BE2C (cell line): ENCODE results near the gene FTCDNL1.

ENCODE experiments used
- DNase-seq: peaks from one replicate; pipeline ENCODE4 v3.0.0-alpha.2; 2020
- H3K27me3 ChIP-seq: fragments of 250-450 bp; sonication (Bioruptor Pico); 2 replicates; pipeline ENCODE4 v1.5.1; 2020; ENCODE audit warnings: mild to moderate bottlenecking
- H3K36me3 ChIP-seq: fragments of 250-450 bp; sonication (Bioruptor Pico); 2 replicates; pipeline ENCODE4 v1.5.1; 2020; ENCODE audit warnings: mild to moderate bottlenecking
- H3K4me1 ChIP-seq: fragments of 250-450 bp; sonication (Bioruptor Pico); 2 replicates; pipeline ENCODE4 v1.5.1; 2020
- H3K4me3 ChIP-seq: 2 replicates; pipeline ENCODE4 v1.5.1; 2011; ENCODE audit warnings: low read depth, low read length
- H3K9me3 ChIP-seq: fragments of 250-450 bp; sonication (Bioruptor Pico); 2 replicates; pipeline ENCODE4 v1.5.1; 2020
- TF ChIP-seq, protein P1 (sequence below): IDR thresholded peaks from 2 replicates; pipeline ENCODE4 v1.5.1; 2012; ENCODE audit warnings: mild to moderate bottlenecking, low read depth, low read length

FTCDNL1 gene

DNA sequence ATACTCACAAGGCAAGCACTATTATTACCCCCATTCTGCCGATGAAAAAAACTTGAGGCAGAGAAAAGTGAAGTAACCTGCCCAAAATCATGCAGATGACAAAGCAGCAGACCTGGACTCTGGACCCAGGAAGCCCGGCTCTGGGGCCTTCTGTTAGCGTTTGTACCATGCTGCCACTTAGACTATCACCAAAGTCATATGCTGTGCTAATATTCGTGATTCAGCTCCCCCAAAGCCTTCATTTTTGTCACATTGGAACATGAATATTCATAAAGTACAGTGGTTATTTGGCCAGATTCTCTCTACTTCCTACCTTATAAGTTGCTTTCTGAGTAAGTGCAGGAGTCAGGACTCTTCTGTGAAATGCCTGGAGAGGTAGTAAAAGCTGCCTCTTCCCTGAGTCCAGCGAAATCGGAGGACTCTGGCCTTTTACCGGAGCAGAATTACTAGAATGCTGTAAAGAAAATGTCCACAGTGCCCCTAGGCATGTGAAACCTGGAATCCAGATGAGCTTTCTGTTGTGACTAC is 86.7 kb downstream of the FTCDNL1 start:
- H3K36me3 ChIP-seq = no peaks in the 10 kb centered on the region
- no peak for DNase-seq
- TF ChIP-seq, protein P1, sequence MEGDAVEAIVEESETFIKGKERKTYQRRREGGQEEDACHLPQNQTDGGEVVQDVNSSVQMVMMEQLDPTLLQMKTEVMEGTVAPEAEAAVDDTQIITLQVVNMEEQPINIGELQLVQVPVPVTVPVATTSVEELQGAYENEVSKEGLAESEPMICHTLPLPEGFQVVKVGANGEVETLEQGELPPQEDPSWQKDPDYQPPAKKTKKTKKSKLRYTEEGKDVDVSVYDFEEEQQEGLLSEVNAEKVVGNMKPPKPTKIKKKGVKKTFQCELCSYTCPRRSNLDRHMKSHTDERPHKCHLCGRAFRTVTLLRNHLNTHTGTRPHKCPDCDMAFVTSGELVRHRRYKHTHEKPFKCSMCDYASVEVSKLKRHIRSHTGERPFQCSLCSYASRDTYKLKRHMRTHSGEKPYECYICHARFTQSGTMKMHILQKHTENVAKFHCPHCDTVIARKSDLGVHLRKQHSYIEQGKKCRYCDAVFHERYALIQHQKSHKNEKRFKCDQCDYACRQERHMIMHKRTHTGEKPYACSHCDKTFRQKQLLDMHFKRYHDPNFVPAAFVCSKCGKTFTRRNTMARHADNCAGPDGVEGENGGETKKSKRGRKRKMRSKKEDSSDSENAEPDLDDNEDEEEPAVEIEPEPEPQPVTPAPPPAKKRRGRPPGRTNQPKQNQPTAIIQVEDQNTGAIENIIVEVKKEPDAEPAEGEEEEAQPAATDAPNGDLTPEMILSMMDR = no peak

DNA sequence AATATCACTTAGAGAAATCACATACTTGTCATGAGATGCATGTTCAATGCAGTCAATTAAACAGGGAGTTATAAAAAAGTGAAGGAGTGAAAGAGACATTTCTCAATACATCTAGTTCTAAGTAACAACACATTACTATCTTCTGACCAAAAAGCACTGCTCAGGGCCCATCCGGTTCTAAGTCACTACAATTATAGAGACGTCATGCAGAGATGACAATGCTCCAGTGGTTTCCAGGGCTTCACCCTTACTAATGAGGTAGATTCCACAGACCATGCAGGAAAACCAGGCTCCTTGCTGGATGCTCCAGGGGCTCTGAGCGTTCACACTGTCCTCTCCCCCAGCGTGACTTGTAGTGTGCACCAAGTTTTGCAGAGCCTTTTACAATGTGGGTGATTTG is 88.0 kb downstream of the FTCDNL1 start:
- TF ChIP-seq, protein P1 = no peak

More for the DNA sequence above, 86.7 kb downstream of the FTCDNL1 start:
- Histone ChIP-seq H3K4me1 (no peaks in the 10 kb centered on the region), H3K9me3 (no peaks in the 10 kb centered on the region), H3K4me3 (no peak overlapping the region), H3K27me3 (peaks cover 3% of the 10 kb centered on the region)

DNA sequence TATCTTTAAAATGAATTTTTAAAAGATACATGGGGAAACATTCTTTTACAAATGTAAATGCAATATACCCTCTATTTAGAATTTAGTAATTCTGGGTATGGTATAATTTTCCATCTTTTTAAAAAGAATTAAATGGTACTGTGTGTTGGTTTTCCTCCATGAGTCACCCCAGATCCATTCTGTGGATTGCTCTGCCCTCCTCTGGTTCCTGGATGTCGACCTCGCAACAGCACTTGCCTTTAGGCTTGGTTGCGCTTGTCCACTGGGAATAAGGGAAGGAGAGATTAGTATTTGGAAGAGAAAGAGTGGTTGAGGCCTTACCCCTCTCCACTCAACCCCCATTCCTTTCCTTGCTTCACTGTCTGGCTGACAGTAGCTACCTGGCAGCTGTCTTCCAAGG is 90.4 kb downstream of the FTCDNL1 start:
- Histone ChIP-seq H3K4me1 (no peaks in the 10 kb centered on the region), H3K4me3 (no peak overlapping the region), H3K9me3 (no peaks in the 10 kb centered on the region), H3K27me3 (peaks cover 13% of the 10 kb centered on the region), H3K36me3 (no peaks in the 10 kb centered on the region)
- TF ChIP-seq, protein P1 = no peak
- DNase-seq = no peak

More for the DNA sequence above, 88.0 kb downstream of the FTCDNL1 start:
- DNase-seq = no peak
- H3K4me3 ChIP-seq = no peak overlapping the region
- peaks cover 3% of the 10 kb centered on the region for H3K27me3 ChIP-seq
- no peaks in the 10 kb centered on the region for H3K36me3 ChIP-seq
- no peaks in the 10 kb centered on the region for H3K4me1 ChIP-seq
- no peaks in the 10 kb centered on the region for H3K9me3 ChIP-seq

DNA sequence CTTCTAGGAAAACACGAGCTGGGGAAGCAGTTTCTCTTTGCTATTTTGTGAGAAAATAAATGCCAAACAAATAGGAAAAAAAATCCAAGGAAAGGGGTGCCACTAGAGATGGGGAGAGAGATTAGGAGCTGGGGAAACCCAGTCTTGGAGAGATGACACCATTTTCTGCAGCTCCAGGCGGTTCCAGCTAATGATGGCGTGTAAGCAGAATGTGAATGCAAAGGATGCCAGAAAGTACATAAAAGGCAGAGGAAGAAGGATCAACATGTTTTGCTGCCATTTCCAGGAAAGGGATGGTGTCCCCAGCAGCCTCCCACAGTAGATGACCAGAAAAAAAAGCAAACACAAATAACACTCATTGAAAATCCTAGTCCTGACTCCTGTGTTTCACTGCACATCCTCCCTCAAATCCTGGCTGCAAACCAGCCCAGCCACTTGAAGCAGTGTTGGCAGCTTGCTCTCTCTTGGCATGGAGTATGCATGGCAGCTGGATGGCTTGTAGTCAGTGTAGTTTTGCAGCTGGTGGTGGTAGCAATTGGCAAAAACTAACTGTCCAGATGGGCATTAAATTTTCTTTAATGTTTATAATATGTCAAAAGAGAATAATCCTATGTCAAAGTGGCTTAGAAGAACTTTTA is 93.6 kb downstream of the FTCDNL1 start:
- no peak overlapping the region for H3K4me3 ChIP-seq
- TF ChIP-seq, protein P1 = no peak
- no peak for DNase-seq
- no peaks in the 10 kb centered on the region for H3K36me3 ChIP-seq
- H3K9me3 ChIP-seq = no peaks in the 10 kb centered on the region
- peaks cover 13% of the 10 kb centered on the region for H3K27me3 ChIP-seq
- H3K4me1 ChIP-seq = no peaks in the 10 kb centered on the region

DNA sequence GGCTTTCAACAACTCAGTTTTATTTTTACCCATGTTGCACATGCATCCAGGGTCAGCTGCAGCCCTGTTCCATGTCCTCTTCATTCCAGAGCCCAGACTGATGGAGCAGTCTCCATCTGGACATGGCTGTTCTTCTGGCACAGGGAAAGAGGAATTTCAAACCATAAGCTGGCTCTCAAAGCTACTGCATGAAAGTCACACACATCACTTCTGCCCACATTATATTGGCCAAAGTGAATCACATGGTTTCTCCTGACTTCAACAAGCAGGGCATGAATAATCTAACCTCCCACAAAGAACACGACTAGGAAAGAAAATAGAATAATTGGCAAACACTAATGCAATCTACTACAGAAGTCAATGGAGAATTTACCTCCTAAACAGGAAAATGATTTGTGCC is 94.2 kb downstream of the FTCDNL1 start:
- Histone ChIP-seq H3K4me3 (no peak overlapping the region), H3K36me3 (no peaks in the 10 kb centered on the region), H3K4me1 (no peaks in the 10 kb centered on the region), H3K9me3 (no peaks in the 10 kb centered on the region), H3K27me3 (peaks cover 13% of the 10 kb centered on the region)
- no peak for DNase-seq
- TF ChIP-seq, protein P1 = no peak

DNA sequence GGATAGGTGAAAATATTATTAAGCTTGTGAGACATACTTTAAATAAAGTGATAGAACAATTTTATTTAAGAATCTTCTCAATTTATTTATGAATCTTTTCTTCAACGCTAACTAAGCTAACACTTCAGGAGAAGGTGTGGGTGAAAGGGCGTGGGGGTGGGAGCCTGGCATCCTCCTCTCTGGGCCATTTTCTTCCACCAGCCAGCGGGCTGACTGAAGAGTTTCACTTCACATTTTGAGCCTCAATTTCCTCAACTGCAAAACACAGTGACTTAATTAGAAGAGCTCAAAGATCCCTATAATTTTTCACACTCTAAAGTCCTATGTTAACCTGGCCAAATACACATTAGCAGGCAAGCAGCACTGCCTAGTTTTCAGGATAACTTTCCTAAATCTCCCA is 94.8 kb downstream of the FTCDNL1 start:
- Histone ChIP-seq H3K4me3 (no peak overlapping the region), H3K36me3 (no peaks in the 10 kb centered on the region), H3K27me3 (peaks cover 13% of the 10 kb centered on the region), H3K4me1 (no peaks in the 10 kb centered on the region), H3K9me3 (no peaks in the 10 kb centered on the region)
- DNase-seq = no peak
- TF ChIP-seq, protein P1 = no peak
